SJSA1 (cell line): ENCODE data around the gene CTSZ. TPM values are rescaled to one million over a fixed set of nuclear protein-coding genes. Genes with fewer than 3 reads are reported as not detected.
"Not testable (repeated sequence)": the region's sequence is repeated elsewhere in the genome, so short reads cannot be mapped to it uniquely, and the experiment has no call there.

Source experiments
- DNase-seq, 2 experiments: peaks; one replicate each; pipeline ENCODE4 v3.0.0-alpha.2; 2015 to 2020; ENCODE audit warnings: low spot score in 2 of 2, low read depth in 1 of 2
- H3K27ac ChIP-seq: fragments of 250-450 bp; sonication (Bioruptor Pico); 2 replicates; pipeline ENCODE4 v1.5.1; 2020; ENCODE audit warnings: mild to moderate bottlenecking, moderate library complexity
- H3K27me3 ChIP-seq: fragments of 250-450 bp; sonication (Bioruptor Pico); replicated peaks from 2 replicates; pipeline ENCODE4 v1.5.1; 2020; ENCODE audit warnings: mild to moderate bottlenecking, moderate library complexity
- H3K36me3 ChIP-seq: fragments of 250-450 bp; sonication (Bioruptor Pico); 2 replicates; pipeline ENCODE4 v1.5.1; 2020; ENCODE audit warnings: mild to moderate bottlenecking
- H3K4me1 ChIP-seq: fragments of 250-450 bp; sonication (Bioruptor Pico); replicated peaks from 2 replicates; pipeline ENCODE4 v1.6.1; 2021; ENCODE audit warnings: mild to moderate bottlenecking
- H3K4me3 ChIP-seq: fragments of 250-450 bp; sonication (Bioruptor Pico); 2 replicates; pipeline ENCODE4 v1.5.1; 2020; ENCODE audit warnings: mild to moderate bottlenecking
- H3K9me3 ChIP-seq: fragments of 250-450 bp; sonication (Bioruptor Pico); replicated peaks from 2 replicates; pipeline ENCODE4 v1.5.1; 2020; ENCODE audit warnings: mild to moderate bottlenecking
- total RNA-seq: library from RNA; depleted of rRNA; stranded (reverse); fragments of >200 nt; shearing (Covaris generic); gene quantifications from 2 replicates; pipeline ENCODE4 v1.2.3, GENCODE V29; 2014

Gene CTSZ
- total RNA-seq, 1 experiment from 2014 or later, result 168 TPM

- no peak overlapping the region for H3K4me3 ChIP-seq
- no peak overlapping the region for H3K27ac ChIP-seq
- no peaks in the 10 kb centered on the region for H3K4me1 ChIP-seq
- no peaks in the 10 kb centered on the region for H3K27me3 ChIP-seq
- no peak for DNase-seq
- no peaks in the 10 kb centered on the region for H3K9me3 ChIP-seq
- H3K36me3 ChIP-seq, result peaks cover 98% of the 10 kb centered on the region
These were observed 14.1 kb downstream of the CTSZ start for GRCh38 chr20:58992911-58993310.

GRCh38 chr20:58991715-58992114 is 15.3 kb downstream of the CTSZ start:
- Histone ChIP-seq H3K4me1 (no peaks in the 10 kb centered on the region), H3K36me3 (peaks cover 98% of the 10 kb centered on the region), H3K9me3 (no peaks in the 10 kb centered on the region), H3K4me3 (no peak overlapping the region), H3K27ac (no peak overlapping the region), H3K27me3 (no peaks in the 10 kb centered on the region)
- no peak for DNase-seq

GRCh38 chr20:58990651-58991445 is 16.2 kb downstream of the CTSZ start:
- Histone ChIP-seq H3K9me3 (no peaks in the 10 kb centered on the region), H3K4me1 (no peaks in the 10 kb centered on the region), H3K27me3 (no peaks in the 10 kb centered on the region), H3K4me3 (no peak overlapping the region), H3K36me3 (peaks cover 95% of the 10 kb centered on the region), H3K27ac (no peak overlapping the region)
- no peak for DNase-seq

- no peaks in the 10 kb centered on the region for H3K9me3 ChIP-seq
- H3K4me1 ChIP-seq, result no peaks in the 10 kb centered on the region
- no peak overlapping the region for H3K4me3 ChIP-seq
- DNase-seq, result no peak
- peaks cover 84% of the 10 kb centered on the region for H3K36me3 ChIP-seq
- H3K27ac ChIP-seq, result no peak overlapping the region
- H3K27me3 ChIP-seq, result no peaks in the 10 kb centered on the region
These were observed 17.9 kb downstream of the CTSZ start for GRCh38 chr20:58989196-58989595.

GRCh38 chr20:58988565-58988882 is 18.5 kb downstream of the CTSZ start:
- no peak overlapping the region for H3K27ac ChIP-seq
- no peaks in the 10 kb centered on the region for H3K4me1 ChIP-seq
- peaks cover 80% of the 10 kb centered on the region for H3K36me3 ChIP-seq
- no peaks in the 10 kb centered on the region for H3K27me3 ChIP-seq
- no peak overlapping the region for H3K4me3 ChIP-seq
- DNase-seq, result no peak
- H3K9me3 ChIP-seq, result no peaks in the 10 kb centered on the region

GRCh38 chr20:58987790-58988564 is 19.1 kb downstream of the CTSZ start:
- H3K27me3 ChIP-seq, result no peaks in the 10 kb centered on the region
- no peaks in the 10 kb centered on the region for H3K4me1 ChIP-seq
- H3K36me3 ChIP-seq, result peaks cover 75% of the 10 kb centered on the region
- no peak for DNase-seq
- H3K9me3 ChIP-seq, result no peaks in the 10 kb centered on the region
- H3K27ac ChIP-seq, result no peak overlapping the region
- no peak overlapping the region for H3K4me3 ChIP-seq

- DNase-seq, result no peak
- Histone ChIP-seq H3K4me3 (no peak overlapping the region), H3K9me3 (no peaks in the 10 kb centered on the region), H3K27ac (no peak overlapping the region), H3K4me1 (peaks cover 7% of the 10 kb centered on the region), H3K27me3 (no peaks in the 10 kb centered on the region), H3K36me3 (peaks cover 73% of the 10 kb centered on the region)
These were observed 20.0 kb downstream of the CTSZ start for GRCh38 chr20:58986968-58987517.

GRCh38 chr20:58986286-58986967 is 20.6 kb downstream of the CTSZ start:
- H3K36me3 ChIP-seq, result peaks cover 67% of the 10 kb centered on the region
- no peak overlapping the region for H3K27ac ChIP-seq
- no peaks in the 10 kb centered on the region for H3K9me3 ChIP-seq
- peaks cover 7% of the 10 kb centered on the region for H3K4me1 ChIP-seq
- no peaks in the 10 kb centered on the region for H3K27me3 ChIP-seq
- no peak overlapping the region for H3K4me3 ChIP-seq
- no peak for DNase-seq

- H3K4me1 ChIP-seq, result peaks cover 9% of the 10 kb centered on the region
- no peak overlapping the region for H3K27ac ChIP-seq
- no peak overlapping the region for H3K4me3 ChIP-seq
- no peak for DNase-seq
- peaks cover 62% of the 10 kb centered on the region for H3K36me3 ChIP-seq
- H3K27me3 ChIP-seq, result no peaks in the 10 kb centered on the region
- no peaks in the 10 kb centered on the region; the same call in 1 of the 2 replicates for H3K9me3 ChIP-seq
These were observed 21.4 kb downstream of the CTSZ start for GRCh38 chr20:58985656-58986055.

GRCh38 chr20:58984691-58985090 is 22.4 kb downstream of the CTSZ start:
- Histone ChIP-seq H3K27me3 (no peaks in the 10 kb centered on the region), H3K36me3 (peaks cover 52% of the 10 kb centered on the region)

GRCh38 chr20:58983115-58983468 is 24.0 kb downstream of the CTSZ start:
- not testable (repeated sequence) for DNase-seq, H3K9me3 ChIP-seq, H3K4me3 ChIP-seq, H3K27ac ChIP-seq, H3K27me3 ChIP-seq
- peaks cover 36% of the 10 kb centered on the region for H3K36me3 ChIP-seq
- peaks cover 11% of the 10 kb centered on the region for H3K4me1 ChIP-seq

More at GRCh38 chr20:58984691-58985090, 22.4 kb downstream of the CTSZ start:
- no peaks in the 10 kb centered on the region; the same call in 1 of the 2 replicates for H3K9me3 ChIP-seq
- no peak overlapping the region for H3K4me3 ChIP-seq
- no peak overlapping the region for H3K27ac ChIP-seq
- H3K4me1 ChIP-seq, result peaks cover 11% of the 10 kb centered on the region
- no peak for DNase-seq

GRCh38 chr20:58982406-58983114 is 24.5 kb downstream of the CTSZ start:
- peaks cover 11% of the 10 kb centered on the region for H3K4me1 ChIP-seq
- H3K4me3 ChIP-seq, result peak overlapping the region; percentile 100
- peaks cover 31% of the 10 kb centered on the region for H3K36me3 ChIP-seq
- no peak overlapping the region for H3K27ac ChIP-seq
- no peaks in the 10 kb centered on the region for H3K27me3 ChIP-seq
- no peak for DNase-seq
- H3K9me3 ChIP-seq, result no peaks in the 10 kb centered on the region; the same call in 1 of the 2 replicates

- Histone ChIP-seq H3K36me3 (peaks cover 23% of the 10 kb centered on the region), H3K4me3 (peak overlapping the region; percentile 100), H3K27ac (peak overlapping the region; percentile 75), H3K27me3 (no peaks in the 10 kb centered on the region), H3K4me1 (peaks cover 11% of the 10 kb centered on the region), H3K9me3 (no peaks in the 10 kb centered on the region; the same call in 1 of the 2 replicates)
- peak in 1 of 2 experiments; percentile 33 for DNase-seq
These were observed 25.3 kb downstream of the CTSZ start for GRCh38 chr20:58981628-58982364.
